Trophoblast cell (in vitro differentiated cells and primary cell): ENCODE data around the gene GIMAP5.

ENCODE experiments used
- DNase-seq, 2 donors: peaks; one replicate each; pipeline ENCODE4 v3.0.0-alpha.2; 2016
- H2AFZ ChIP-seq: 2 replicates; pipeline ENCODE4 v1.6.1; 2013; ENCODE audit warnings: low read length, moderate library complexity, mild to moderate bottlenecking; ENCODE audit not compliant: insufficient read depth, poor library complexity
- H2AK5ac ChIP-seq: 2 replicates; pipeline ENCODE4 v1.6.1; 2013; ENCODE audit warnings: mild to moderate bottlenecking, low read length
- H2BK120ac ChIP-seq: 2 replicates; pipeline ENCODE4 v1.6.1; 2013; ENCODE audit warnings: low read length, mild to moderate bottlenecking, moderate library complexity; ENCODE audit not compliant: insufficient read depth, poor library complexity
- H2BK12ac ChIP-seq: 2 replicates; pipeline ENCODE4 v1.6.1; 2013; ENCODE audit warnings: mild to moderate bottlenecking, low read length, moderate library complexity
- H2BK5ac ChIP-seq: 2 replicates; pipeline ENCODE4 v1.6.1; 2013; ENCODE audit warnings: low read length, low read depth, moderate library complexity, mild to moderate bottlenecking; ENCODE audit not compliant: poor library complexity
- H3K14ac ChIP-seq: 2 replicates; pipeline ENCODE4 v1.6.1; 2013; ENCODE audit warnings: mild to moderate bottlenecking, low read length
- H3K18ac ChIP-seq: 2 replicates; pipeline ENCODE4 v1.6.1; 2013; ENCODE audit warnings: mild to moderate bottlenecking, low read length
- H3K23ac ChIP-seq: 2 replicates; pipeline ENCODE4 v1.6.1; 2013; ENCODE audit warnings: low read length
- H3K27ac ChIP-seq: 2 replicates; pipeline ENCODE4 v1.5.1; 2013; ENCODE audit warnings: low read depth, mild to moderate bottlenecking, inconsistent platforms, low read length, moderate library complexity
- H3K27me3 ChIP-seq: 2 replicates; pipeline ENCODE4 v1.6.1; 2013; ENCODE audit warnings: inconsistent platforms, mild to moderate bottlenecking, low read length, moderate library complexity; ENCODE audit not compliant: insufficient read depth
- H3K36me3 ChIP-seq, 2 experiments: 1 replicate in 1 of 2; 2 replicates in 1 of 2; pipeline ENCODE4 v1.6.1; 2013; ENCODE audit warnings: low read length in 2 of 2, mild to moderate bottlenecking in 2 of 2, moderate library complexity in 1 of 2; ENCODE audit not compliant: insufficient read depth in 2 of 2, control insufficient read depth in 1 of 2
- H3K4ac ChIP-seq: 2 replicates; pipeline ENCODE4 v1.6.1; 2013; ENCODE audit warnings: low read depth, mild to moderate bottlenecking, low read length, moderate library complexity
- H3K4me1 ChIP-seq, 2 experiments: 1 replicate in 1 of 2; 2 replicates in 1 of 2; pipeline ENCODE4 v1.6.1; 2013; ENCODE audit warnings: low read length in 2 of 2, mild to moderate bottlenecking in 2 of 2, moderate library complexity in 1 of 2; ENCODE audit not compliant: insufficient read depth in 2 of 2, control insufficient read depth in 1 of 2
- H3K4me2 ChIP-seq: 2 replicates; pipeline ENCODE4 v1.6.1; 2013; ENCODE audit warnings: inconsistent platforms, mild to moderate bottlenecking, low read length, moderate library complexity
- H3K4me3 ChIP-seq: 2 replicates; pipeline ENCODE4 v1.5.1; 2013; ENCODE audit warnings: mild to moderate bottlenecking, low read depth, low read length, inconsistent platforms
- H3K79me1 ChIP-seq: one replicate; pipeline ENCODE4 v1.6.1; 2013; ENCODE audit warnings: low read length
- H3K79me2 ChIP-seq: 2 replicates; pipeline ENCODE4 v1.6.1; 2013; ENCODE audit warnings: low read length, mild to moderate bottlenecking; ENCODE audit not compliant: control insufficient read depth, insufficient read depth, poor library complexity
- H3K9ac ChIP-seq: 2 replicates; pipeline ENCODE4 v1.6.1; 2013; ENCODE audit warnings: mild to moderate bottlenecking, low read length
- H3K9me3 ChIP-seq: 2 replicates; pipeline ENCODE4 v1.6.1; 2013; ENCODE audit warnings: low read depth, mild to moderate bottlenecking, control low read depth, inconsistent platforms, low read length; ENCODE audit not compliant: insufficient read depth
- H4K12ac ChIP-seq: 2 replicates; pipeline ENCODE4 v1.6.1; 2013; ENCODE audit warnings: low read depth, mild to moderate bottlenecking, low read length, moderate library complexity
- H4K8ac ChIP-seq: 2 replicates; pipeline ENCODE4 v1.6.1; 2013; ENCODE audit warnings: low read depth, mild to moderate bottlenecking, low read length, moderate library complexity
- H4K91ac ChIP-seq: one replicate; pipeline ENCODE4 v1.6.1; 2013; ENCODE audit warnings: low read depth, mild to moderate bottlenecking, low read length, moderate library complexity
- WGBS: extraction: QIAGEN DNeasy Blood & Tissue Kit; methylation state at CpG from one replicate; pipeline ENCODE4 v1.1.7; 2013; ENCODE audit warnings: missing lambda C conversion rate; ENCODE audit not compliant: insufficient read length, insufficient coverage; ENCODE audit errors: extremely low coverage; 5-methylcytosine and 5-hydroxymethylcytosine counted together

The GIMAP5 gene

DNA sequence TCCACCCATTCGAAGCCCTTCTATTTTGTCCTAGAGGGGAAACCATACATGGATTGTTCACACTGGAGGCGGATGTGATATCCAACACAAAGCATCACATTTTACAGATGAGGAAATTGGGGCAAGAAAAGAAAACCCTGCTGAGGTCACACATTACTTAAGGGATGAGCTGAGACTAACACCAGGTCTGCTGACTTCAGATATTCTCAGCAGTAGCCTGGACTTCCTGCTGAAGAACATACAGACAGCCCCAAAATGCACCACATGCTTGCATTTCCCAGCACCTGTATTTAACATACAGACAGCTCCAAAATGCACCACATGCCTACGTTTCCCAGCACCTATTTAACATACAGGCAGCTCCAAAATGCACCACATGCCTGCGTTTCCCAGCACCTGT, 11.2 kb downstream of the GIMAP5 start:
- Histone ChIP-seq H3K4ac (no peak overlapping the region), H3K27me3 (no peaks in the 10 kb centered on the region), H4K8ac (no peak overlapping the region), H3K18ac (no peak overlapping the region), H3K9ac (no peak overlapping the region), H3K79me1 (no peaks in the 10 kb centered on the region), H4K91ac (no peak overlapping the region), H3K9me3 (peaks cover 3% of the 10 kb centered on the region), H2BK12ac (no peak overlapping the region), H2BK5ac (no peak overlapping the region), H3K4me3 (peak overlapping the region; percentile 30), H3K14ac (no peak overlapping the region), H3K23ac (no peak overlapping the region), H2BK120ac (no peak overlapping the region), H3K4me2 (no peak overlapping the region), H3K36me3 (no peaks in the 10 kb centered on the region), H4K12ac (no peak overlapping the region), H3K27ac (no peak overlapping the region), H2AK5ac (no peak overlapping the region), H3K4me1 (no peaks in the 10 kb centered on the region), H3K79me2 (no peaks in the 10 kb centered on the region), H2AFZ (no peak overlapping the region)
- no CpG with 5 or more reads among the region's 4 CpGs for WGBS
- DNase-seq: no peak

DNA sequence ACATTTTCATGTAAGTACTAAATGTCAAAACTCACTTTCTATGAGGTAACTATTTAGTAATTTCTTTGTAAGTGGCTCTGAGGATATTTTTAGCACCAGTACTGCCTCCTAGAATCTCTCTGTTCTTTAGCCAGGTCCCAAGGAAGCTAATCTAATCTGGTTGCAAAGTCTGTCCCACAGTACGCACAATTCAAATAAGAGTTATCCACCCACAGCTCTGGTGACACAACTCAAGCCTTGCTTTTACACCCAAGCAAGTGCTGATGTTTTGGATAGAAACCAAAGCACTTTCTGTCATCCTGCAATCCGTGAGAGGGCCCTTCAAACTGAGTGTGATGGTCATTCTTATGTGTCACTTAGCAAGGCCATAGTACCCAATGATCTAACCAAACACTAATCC, 14.5 kb downstream of the GIMAP5 start:
- no peak overlapping the region for H3K18ac ChIP-seq
- no peaks in the 10 kb centered on the region for H3K36me3 ChIP-seq
- no peak overlapping the region for H2AK5ac ChIP-seq
- DNase-seq: no peak
- H3K4me2 ChIP-seq: no peak overlapping the region
- no peaks in the 10 kb centered on the region for H3K27me3 ChIP-seq
- H3K79me1 ChIP-seq: no peaks in the 10 kb centered on the region
- H2BK120ac ChIP-seq: no peak overlapping the region
- H4K91ac ChIP-seq: no peak overlapping the region
- H3K9me3 ChIP-seq: peaks cover 3% of the 10 kb centered on the region
- no peaks in the 10 kb centered on the region for H3K4me1 ChIP-seq
- no CpG with 5 or more reads among the region's 2 CpGs for WGBS
- H3K4ac ChIP-seq: no peak overlapping the region
- H2BK12ac ChIP-seq: no peak overlapping the region
- H3K9ac ChIP-seq: no peak overlapping the region
- no peak overlapping the region for H2AFZ ChIP-seq
- H3K27ac ChIP-seq: no peak overlapping the region
- no peak overlapping the region for H3K4me3 ChIP-seq
- H3K14ac ChIP-seq: no peak overlapping the region
- H3K23ac ChIP-seq: no peak overlapping the region
- no peak overlapping the region for H2BK5ac ChIP-seq
- no peak overlapping the region for H4K8ac ChIP-seq
- H4K12ac ChIP-seq: no peak overlapping the region
- H3K79me2 ChIP-seq: no peaks in the 10 kb centered on the region

DNA sequence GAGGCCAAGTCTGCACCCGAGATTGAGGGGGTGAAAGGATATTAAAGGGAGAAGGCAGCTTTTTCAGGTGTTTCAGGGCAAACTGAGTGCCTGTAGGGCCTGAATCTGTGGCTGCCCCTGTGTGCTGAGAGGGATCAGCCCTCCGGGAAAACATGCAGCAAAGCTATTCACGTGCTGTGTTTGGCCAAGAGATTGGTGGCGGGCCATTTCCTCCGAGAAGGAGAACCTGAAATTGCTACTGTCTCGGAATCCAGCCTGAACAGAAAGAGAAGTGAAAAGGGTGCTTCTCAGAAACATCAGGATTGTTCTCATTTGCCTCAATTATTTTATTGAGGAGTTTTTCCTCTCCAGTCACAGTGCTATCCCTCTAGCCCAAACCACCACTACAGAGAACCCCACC, 16.0 kb downstream of the GIMAP5 start:
- Histone ChIP-seq H2BK12ac (no peak overlapping the region), H2BK120ac (no peak overlapping the region), H3K9me3 (no peaks in the 10 kb centered on the region), H3K4me1 (no peaks in the 10 kb centered on the region), H3K27me3 (no peaks in the 10 kb centered on the region), H2AK5ac (no peak overlapping the region), H3K79me1 (no peaks in the 10 kb centered on the region), H4K91ac (no peak overlapping the region), H4K8ac (no peak overlapping the region), H3K23ac (no peak overlapping the region), H3K4ac (no peak overlapping the region), H3K36me3 (no peaks in the 10 kb centered on the region), H2BK5ac (no peak overlapping the region), H3K14ac (no peak overlapping the region), H3K27ac (no peak overlapping the region), H4K12ac (no peak overlapping the region), H3K4me3 (no peak overlapping the region), H3K4me2 (no peak overlapping the region), H3K18ac (no peak overlapping the region), H3K9ac (no peak overlapping the region), H3K79me2 (no peaks in the 10 kb centered on the region), H2AFZ (no peak overlapping the region)
- DNase-seq: no peak
- WGBS: no CpG with 5 or more reads among the region's 6 CpGs

DNA sequence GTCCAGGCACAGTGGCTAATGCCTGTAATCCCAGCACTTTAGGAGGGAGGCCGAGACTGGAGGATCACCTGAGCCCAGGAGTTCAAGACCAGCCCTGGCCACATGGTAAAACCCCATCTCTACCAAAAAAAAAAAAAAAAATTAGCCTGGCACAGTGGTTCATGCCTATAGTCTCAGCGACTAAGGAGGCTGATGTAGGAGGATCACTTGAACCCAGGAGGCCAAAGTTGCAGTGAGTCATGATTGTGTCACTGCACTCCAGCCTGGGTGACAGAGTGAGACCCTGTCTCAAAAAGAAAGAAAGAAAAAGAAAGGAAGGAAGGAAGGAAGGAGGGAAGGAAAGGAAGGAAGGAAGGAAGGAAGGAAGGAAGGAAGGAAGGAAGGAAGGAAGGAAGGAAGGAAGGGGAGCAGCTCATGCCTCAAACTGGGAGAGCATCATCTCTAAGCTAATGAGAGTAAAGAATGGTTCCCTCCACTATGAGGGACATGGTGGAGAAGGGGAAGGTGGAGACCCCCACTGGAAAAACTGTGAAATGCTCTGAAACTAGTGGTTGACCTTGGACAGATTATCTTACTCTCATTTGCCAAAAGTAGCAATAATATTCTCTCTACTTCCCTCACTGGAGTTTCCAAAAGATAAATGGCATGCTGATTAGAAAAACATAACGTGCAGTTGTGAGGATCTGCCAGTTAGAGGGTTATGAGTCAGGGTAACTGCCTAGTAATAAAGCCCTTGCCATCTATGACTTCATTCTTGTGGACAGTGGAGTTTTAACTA, 16.8 kb downstream of the GIMAP5 start:
- Histone ChIP-seq H3K79me1 (no peaks in the 10 kb centered on the region), H2BK12ac (no peak overlapping the region), H3K9ac (no peak overlapping the region), H2BK5ac (no peak overlapping the region), H2AFZ (no peak overlapping the region), H3K79me2 (no peaks in the 10 kb centered on the region), H4K91ac (no peak overlapping the region), H3K4ac (no peak overlapping the region), H3K27ac (no peak overlapping the region), H3K4me1 (no peaks in the 10 kb centered on the region), H2BK120ac (no peak overlapping the region), H4K12ac (no peak overlapping the region), H3K14ac (no peak overlapping the region), H3K4me3 (no peak overlapping the region), H2AK5ac (no peak overlapping the region), H3K9me3 (no peaks in the 10 kb centered on the region), H3K27me3 (no peaks in the 10 kb centered on the region), H4K8ac (no peak overlapping the region), H3K36me3 (no peaks in the 10 kb centered on the region), H3K4me2 (no peak overlapping the region), H3K18ac (no peak overlapping the region), H3K23ac (no peak overlapping the region)
- DNase-seq: no peak
- no CpG with 5 or more reads among the region's 3 CpGs for WGBS
